ENCODE data around the gene PCK1. TPM values are rescaled to one million over a fixed set of nuclear protein-coding genes. Genes with fewer than 3 reads are reported as not detected.
A peak's percentile ranks its signal among the peaks of the same experiment; 100 is the strongest.

Gene PCK1
- total RNA-seq, 1 experiment from 2014 or later, result 0.21 TPM

DNA sequence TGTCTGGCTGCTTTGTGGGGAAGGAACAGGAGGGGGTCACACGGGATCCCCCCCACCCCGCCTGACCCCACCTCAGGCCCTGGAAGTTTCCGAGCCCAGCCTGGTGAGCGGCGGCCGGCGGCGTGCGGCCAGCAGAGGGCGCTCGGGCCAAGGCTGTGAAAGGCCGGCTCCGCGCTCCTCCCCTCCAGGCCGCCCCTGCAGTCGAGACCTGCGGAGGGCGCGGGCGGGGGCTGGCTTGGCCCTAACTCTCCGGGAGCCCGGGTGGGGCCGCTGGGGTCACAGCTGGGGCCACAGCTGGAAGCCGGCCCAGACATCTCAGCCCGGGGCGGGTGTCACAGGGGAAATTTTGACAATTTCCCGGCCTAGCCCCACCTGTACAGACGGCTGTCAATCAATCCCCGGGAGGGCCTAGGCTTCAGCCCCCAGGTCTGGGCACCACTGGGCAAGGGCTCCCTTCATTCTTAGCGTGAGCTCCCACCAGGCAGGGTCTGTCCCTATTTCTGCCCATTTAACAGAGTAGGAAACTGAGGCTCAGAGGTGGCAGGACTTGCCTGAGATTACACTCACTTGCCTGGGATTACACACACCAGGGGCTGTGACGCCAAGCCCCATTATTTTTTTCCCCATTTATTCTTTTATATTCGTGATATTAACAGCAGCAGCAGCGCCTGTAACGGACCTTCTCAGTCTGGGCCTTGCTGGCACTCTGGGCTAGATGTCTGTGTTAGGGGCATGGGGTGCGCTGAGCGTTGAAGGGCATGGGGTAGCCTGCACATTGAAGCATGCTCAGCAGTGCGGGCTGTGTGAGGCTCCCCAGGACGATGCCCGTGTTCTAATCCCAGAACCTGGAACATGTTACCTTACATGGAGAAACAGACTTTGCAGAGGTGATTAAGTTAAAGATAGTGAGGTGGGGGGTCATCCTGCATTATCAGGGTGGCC, 36.4 kb downstream of the PCK1 start:
- Histone ChIP-seq H3K4me3 (ENCODE audit: low read depth in 2 of 2, low read length in 2 of 2) (peak overlapping the region in 1 of 2 experiments; percentile 36; a peak in 3 of 4 replicates), H3K27me3 (ENCODE audit: control insufficient read depth, insufficient read depth, low read length) (no peaks in the 10 kb centered on the region), H3K9me3 (ENCODE audit: control insufficient read depth, insufficient read depth, low read depth, low read length) (no peaks in the 10 kb centered on the region), H3K36me3 (ENCODE audit: control insufficient read depth, insufficient read depth, low read length) (no peaks in the 10 kb centered on the region), H3K27ac (ENCODE audit: low read length) (no peak overlapping the region), H3K4me1 (ENCODE audit: control insufficient read depth, insufficient read depth, low read length) (no peaks in the 10 kb centered on the region; the same call in 1 of the 2 replicates)
- ChIA-PET CTCF (interaction anchor here (1.5 kb wide), 1 partner anchor 99 kb away, joined by 6 read pairs; no protein-coding TSS in a partner anchor), POLR2A (no interaction called here)
- no peak for TF ChIP-seq SIN3A (IDR thresholded peaks at IDR 0.05; ENCODE audit: borderline replicate concordance, insufficient read depth, low read depth, low read length)
- TF ChIP-seq, protein P1, sequence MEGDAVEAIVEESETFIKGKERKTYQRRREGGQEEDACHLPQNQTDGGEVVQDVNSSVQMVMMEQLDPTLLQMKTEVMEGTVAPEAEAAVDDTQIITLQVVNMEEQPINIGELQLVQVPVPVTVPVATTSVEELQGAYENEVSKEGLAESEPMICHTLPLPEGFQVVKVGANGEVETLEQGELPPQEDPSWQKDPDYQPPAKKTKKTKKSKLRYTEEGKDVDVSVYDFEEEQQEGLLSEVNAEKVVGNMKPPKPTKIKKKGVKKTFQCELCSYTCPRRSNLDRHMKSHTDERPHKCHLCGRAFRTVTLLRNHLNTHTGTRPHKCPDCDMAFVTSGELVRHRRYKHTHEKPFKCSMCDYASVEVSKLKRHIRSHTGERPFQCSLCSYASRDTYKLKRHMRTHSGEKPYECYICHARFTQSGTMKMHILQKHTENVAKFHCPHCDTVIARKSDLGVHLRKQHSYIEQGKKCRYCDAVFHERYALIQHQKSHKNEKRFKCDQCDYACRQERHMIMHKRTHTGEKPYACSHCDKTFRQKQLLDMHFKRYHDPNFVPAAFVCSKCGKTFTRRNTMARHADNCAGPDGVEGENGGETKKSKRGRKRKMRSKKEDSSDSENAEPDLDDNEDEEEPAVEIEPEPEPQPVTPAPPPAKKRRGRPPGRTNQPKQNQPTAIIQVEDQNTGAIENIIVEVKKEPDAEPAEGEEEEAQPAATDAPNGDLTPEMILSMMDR (IDR thresholded peaks at IDR 0.05), result peak; percentile 97
- ATAC-seq (peak; percentile 87), DNase-seq (ENCODE audit: low read depth, low spot score) (no peak)
- no TSS peak for BruUV-seq (replicated peaks)
- in situ Hi-C loops (cut with HindIII; ENCODE audit: low pct_unique_long_range_greater_than_20kb, low sequenced_read_pairs) (no loop called here), intact Hi-C loops (cut with micrococcal nuclease; ENCODE audit: unreplicated experiment) (loop anchor here (1.0 kb wide), 1 partner anchor 613 kb away; no protein-coding TSS in a partner anchor)

DNA sequence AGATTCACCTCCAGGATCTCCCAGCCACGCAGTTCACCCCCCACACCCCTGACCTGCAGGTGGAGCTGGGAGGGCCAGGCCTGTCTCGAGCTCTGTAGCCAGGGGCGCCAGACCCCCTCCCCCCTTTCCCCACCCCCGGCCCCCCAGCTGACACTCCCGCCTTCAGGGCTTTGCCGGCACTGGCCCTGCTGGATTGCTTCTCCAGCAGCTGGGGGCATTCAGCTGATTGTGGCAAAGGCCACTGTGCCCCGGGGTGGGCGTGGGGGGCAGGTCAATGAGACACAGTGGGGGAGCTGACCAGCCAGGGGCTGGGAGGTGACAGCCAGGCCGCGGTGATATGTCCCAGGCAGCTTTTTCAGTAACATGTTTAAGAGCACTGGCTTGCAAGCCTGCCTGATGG, 37.1 kb downstream of the PCK1 start:
- ATAC-seq (no peak), DNase-seq (ENCODE audit: low read depth, low spot score) (no peak)
- POLR2A ChIA-PET, result no interaction called here
- CTCF ChIA-PET, result no interaction called here
- TF ChIP-seq POLR2AphosphoS5 (IDR thresholded peaks at IDR 0.05; ENCODE audit: low read depth, low read length) (no peak), TCF7L2 (IDR thresholded peaks at IDR 0.05; ENCODE audit: low read depth, low read length) (no peak), SIN3A (IDR thresholded peaks at IDR 0.05; ENCODE audit: borderline replicate concordance, insufficient read depth, low read depth, low read length) (no peak)
- TF ChIP-seq, protein P2, sequence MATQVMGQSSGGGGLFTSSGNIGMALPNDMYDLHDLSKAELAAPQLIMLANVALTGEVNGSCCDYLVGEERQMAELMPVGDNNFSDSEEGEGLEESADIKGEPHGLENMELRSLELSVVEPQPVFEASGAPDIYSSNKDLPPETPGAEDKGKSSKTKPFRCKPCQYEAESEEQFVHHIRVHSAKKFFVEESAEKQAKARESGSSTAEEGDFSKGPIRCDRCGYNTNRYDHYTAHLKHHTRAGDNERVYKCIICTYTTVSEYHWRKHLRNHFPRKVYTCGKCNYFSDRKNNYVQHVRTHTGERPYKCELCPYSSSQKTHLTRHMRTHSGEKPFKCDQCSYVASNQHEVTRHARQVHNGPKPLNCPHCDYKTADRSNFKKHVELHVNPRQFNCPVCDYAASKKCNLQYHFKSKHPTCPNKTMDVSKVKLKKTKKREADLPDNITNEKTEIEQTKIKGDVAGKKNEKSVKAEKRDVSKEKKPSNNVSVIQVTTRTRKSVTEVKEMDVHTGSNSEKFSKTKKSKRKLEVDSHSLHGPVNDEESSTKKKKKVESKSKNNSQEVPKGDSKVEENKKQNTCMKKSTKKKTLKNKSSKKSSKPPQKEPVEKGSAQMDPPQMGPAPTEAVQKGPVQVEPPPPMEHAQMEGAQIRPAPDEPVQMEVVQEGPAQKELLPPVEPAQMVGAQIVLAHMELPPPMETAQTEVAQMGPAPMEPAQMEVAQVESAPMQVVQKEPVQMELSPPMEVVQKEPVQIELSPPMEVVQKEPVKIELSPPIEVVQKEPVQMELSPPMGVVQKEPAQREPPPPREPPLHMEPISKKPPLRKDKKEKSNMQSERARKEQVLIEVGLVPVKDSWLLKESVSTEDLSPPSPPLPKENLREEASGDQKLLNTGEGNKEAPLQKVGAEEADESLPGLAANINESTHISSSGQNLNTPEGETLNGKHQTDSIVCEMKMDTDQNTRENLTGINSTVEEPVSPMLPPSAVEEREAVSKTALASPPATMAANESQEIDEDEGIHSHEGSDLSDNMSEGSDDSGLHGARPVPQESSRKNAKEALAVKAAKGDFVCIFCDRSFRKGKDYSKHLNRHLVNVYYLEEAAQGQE (IDR thresholded peaks at IDR 0.05; ENCODE audit: insufficient read depth in 1 of 2, low read depth in 2 of 2, low read length in 1 of 2), result no peak
- TF ChIP-seq, protein P1 (IDR thresholded peaks at IDR 0.05), result no peak
- in situ Hi-C loops (cut with HindIII; ENCODE audit: low pct_unique_long_range_greater_than_20kb, low sequenced_read_pairs) (no loop called here), intact Hi-C loops (cut with micrococcal nuclease; ENCODE audit: unreplicated experiment) (no loop called here)
- no peaks in the 10 kb centered on the region for H3K27me3 ChIP-seq (ENCODE audit: control insufficient read depth, insufficient read depth, low read length)
- H3K4me3 ChIP-seq (ENCODE audit: low read depth in 2 of 2, low read length in 2 of 2), result no peak overlapping the region
- H3K4me1 ChIP-seq (ENCODE audit: control insufficient read depth, insufficient read depth, low read length), result no peaks in the 10 kb centered on the region; the same call in 1 of the 2 replicates
- H3K9me3 ChIP-seq (ENCODE audit: control insufficient read depth, insufficient read depth, low read depth, low read length), result no peaks in the 10 kb centered on the region
- H3K27ac ChIP-seq (ENCODE audit: low read length), result no peak overlapping the region
- no TSS peak for BruUV-seq (replicated peaks)
- no peaks in the 10 kb centered on the region for H3K36me3 ChIP-seq (ENCODE audit: control insufficient read depth, insufficient read depth, low read length)

Measured in Panc1 (cell line).